ENCODE measurements around the gene NDUFA13. TPM values are rescaled to one million over a fixed set of nuclear protein-coding genes. Genes with fewer than 3 reads are reported as not detected.

NDUFA13 gene
- total and polyA plus RNA-seq, 8 donors, result 24.5 to 367 (median 143) TPM

- intact Hi-C loops (cut with DNase I; ENCODE audit: low total_unique reads), result no loop called here
- Histone ChIP-seq H3K27me3 (no peaks in the 10 kb centered on the region), H3K36me3 (peaks cover 19 to 67% (median 60%) of the 10 kb centered on the region in 4 donors), H3K9me3 (no peaks in the 10 kb centered on the region), H3K4me3 (no peak overlapping the region), H3K27ac (no peak overlapping the region), H3K4me1 (peaks cover 0 to 50% (median 14%) of the 10 kb centered on the region in 4 donors)
- DNase-seq, result no peak
- WGBS, 5 donors, result 87 to 94% (median 91%) methylated on average over 17 to 27 of the region's 27 CpGs
- no peak for TF ChIP-seq POLR2AphosphoS5 (IDR thresholded peaks at IDR 0.05)
Observed at GRCh38 chr19:19527674-19528625, 11.9 kb downstream of the NDUFA13 start.

GRCh38 chr19:19528721-19529490 lies 12.9 kb downstream of the NDUFA13 start, which contains the start of gene YJEFN3:
Gene YJEFN3, plus strand, starts transcription at chr19:19528911. Its CDS starts 22 bp downstream, at chr19:19528933.
- H3K4me1 ChIP-seq, result peaks cover 0 to 50% (median 12%) of the 10 kb centered on the region in 4 donors
- DNase-seq, result peak in 1 of 2 donors; percentile 78
- H3K27me3 ChIP-seq, result no peaks in the 10 kb centered on the region
- peaks cover 19 to 60% (median 54%) of the 10 kb centered on the region in 4 donors for H3K36me3 ChIP-seq
- H3K4me3 ChIP-seq, result peak within 1 kb of the TSS in 1 of 4 donors; percentile 5
- TF ChIP-seq CTCF (IDR thresholded peaks at IDR 0.05) (no peak), POLR2AphosphoS5 (IDR thresholded peaks at IDR 0.05) (no peak), POLR2A (IDR thresholded peaks at IDR 0.05) (no peak), EP300 (IDR thresholded peaks at IDR 0.05) (no peak)
- no peaks in the 10 kb centered on the region for H3K9me3 ChIP-seq
- 47 to 67% (median 58%) methylated on average over 29 to 50 of the region's 50 CpGs for WGBS, 5 donors
- no peak within 1 kb of the TSS for H3K27ac ChIP-seq
- intact Hi-C loops (cut with DNase I; ENCODE audit: low total_unique reads), result no loop called here

- Histone ChIP-seq H3K4me1 (peaks cover 0 to 45% (median 12%) of the 10 kb centered on the region in 4 donors), H3K27ac (no peak overlapping the region), H3K9me3 (no peaks in the 10 kb centered on the region), H3K4me3 (no peak overlapping the region), H3K36me3 (peaks cover 16 to 50% (median 46%) of the 10 kb centered on the region in 4 donors), H3K27me3 (no peaks in the 10 kb centered on the region)
- intact Hi-C loops (cut with DNase I; ENCODE audit: low total_unique reads), result loop anchor here (10.0 kb wide), 1 partner anchor 425 kb away; no protein-coding TSS in a partner anchor
- 62 to 75% (median 72%) methylated on average over 10 to 11 of the region's 11 CpGs for WGBS, 5 donors
- TF ChIP-seq POLR2AphosphoS5 (IDR thresholded peaks at IDR 0.05), result no peak
- no peak for TF ChIP-seq CTCF (IDR thresholded peaks at IDR 0.05)
- TF ChIP-seq POLR2A (IDR thresholded peaks at IDR 0.05), result no peak
- TF ChIP-seq EP300 (IDR thresholded peaks at IDR 0.05), result no peak
- peak in 1 of 2 donors; percentile 12 for DNase-seq
Observed at GRCh38 chr19:19529783-19530422, 13.9 kb downstream of the NDUFA13 start.

- H3K27ac ChIP-seq, result no peak overlapping the region
- no peak overlapping the region for H3K4me3 ChIP-seq
- H3K4me1 ChIP-seq, result peaks cover 0 to 40% (median 12%) of the 10 kb centered on the region in 4 donors
- intact Hi-C loops (cut with DNase I; ENCODE audit: low total_unique reads), result loop anchor here (10.0 kb wide), 1 partner anchor 424 kb away; no protein-coding TSS in a partner anchor
- peaks cover 16 to 47% (median 44%) of the 10 kb centered on the region in 4 donors for H3K36me3 ChIP-seq
- no peaks in the 10 kb centered on the region for H3K9me3 ChIP-seq
- WGBS, 5 donors, result 55 to 69% (median 63%) methylated on average over 9 of the region's 9 CpGs
- no peaks in the 10 kb centered on the region for H3K27me3 ChIP-seq
- TF ChIP-seq CTCF (IDR thresholded peaks at IDR 0.05), result no peak
- TF ChIP-seq POLR2AphosphoS5 (IDR thresholded peaks at IDR 0.05), result no peak
- TF ChIP-seq POLR2A (IDR thresholded peaks at IDR 0.05), result no peak
- no peak for TF ChIP-seq EP300 (IDR thresholded peaks at IDR 0.05)
- peak in 1 of 2 donors; percentile 12 for DNase-seq
Observed at GRCh38 chr19:19530423-19530804, 14.4 kb downstream of the NDUFA13 start.
